Loucy (cell line): Measurements from ENCODE around the gene NPHP4.

Source experiments
- H2AFZ ChIP-seq: fragments of 200-600 bp; sonication (generic); 2 replicates; pipeline ENCODE4 v1.6.0; 2016; ENCODE audit warnings: antibody characterized with exemption, mild to moderate bottlenecking, low read length, moderate library complexity
- H3F3A ChIP-seq: fragments of 200-600 bp; 2 replicates; pipeline ENCODE4 v1.6.0; 2016; ENCODE audit warnings: antibody characterized with exemption, low read depth, mild to moderate bottlenecking
- H3K27me3 ChIP-seq: fragments of 200-600 bp; sonication (generic); 2 replicates; pipeline ENCODE4 v1.6.1; 2014; ENCODE audit warnings: low read length, mild to moderate bottlenecking; ENCODE audit not compliant: insufficient read depth, poor library complexity, severe bottlenecking
- H3K36me3 ChIP-seq: fragments of 200-600 bp; sonication (generic); 2 replicates; pipeline ENCODE4 v1.6.1; 2016; ENCODE audit warnings: low read length; ENCODE audit not compliant: insufficient read depth
- H3K4me1 ChIP-seq: fragments of 200-600 bp; sonication (generic); 2 replicates; pipeline ENCODE4 v1.5.1; 2014; ENCODE audit warnings: low read length, mild to moderate bottlenecking; ENCODE audit not compliant: insufficient read depth, poor library complexity, severe bottlenecking
- H3K4me2 ChIP-seq: fragments of 200-600 bp; sonication (generic); 2 replicates; pipeline ENCODE4 v1.6.0; 2014; ENCODE audit warnings: antibody characterized with exemption, low read length, low read depth, mild to moderate bottlenecking; ENCODE audit not compliant: poor library complexity, severe bottlenecking
- H3K4me3 ChIP-seq: fragments of 200-600 bp; sonication (generic); 2 replicates; pipeline ENCODE4 v1.5.1; 2014; ENCODE audit warnings: low read length, mild to moderate bottlenecking, mixed read lengths; ENCODE audit not compliant: poor library complexity, severe bottlenecking
- H3K79me2 ChIP-seq: fragments of 200-600 bp; sonication (generic); 2 replicates; pipeline ENCODE4 v1.6.1; 2014; ENCODE audit warnings: low read length; ENCODE audit not compliant: insufficient read depth
- H3K9ac ChIP-seq: fragments of 200-600 bp; sonication (generic); 2 replicates; pipeline ENCODE4 v1.6.0; 2014; ENCODE audit warnings: mild to moderate bottlenecking, low read depth, low read length, moderate library complexity; ENCODE audit not compliant: poor library complexity, severe bottlenecking
- H3K9me2 ChIP-seq: fragments of 200-600 bp; sonication (generic); replicated peaks from 2 replicates; pipeline ENCODE4 v1.6.1; 2016; ENCODE audit warnings: low read depth, low read length, mixed read lengths
- H3K9me3 ChIP-seq: fragments of 200-600 bp; sonication (generic); 2 replicates; pipeline ENCODE4 v1.6.1; 2014; ENCODE audit warnings: mild to moderate bottlenecking, antibody characterized with exemption, low read length, low read depth; ENCODE audit not compliant: insufficient read depth
- H4K20me1 ChIP-seq: fragments of 200-600 bp; sonication (generic); 2 replicates; pipeline ENCODE4 v1.6.0; 2014; ENCODE audit warnings: antibody characterized with exemption, low read length, mild to moderate bottlenecking; ENCODE audit not compliant: insufficient read depth, poor library complexity, severe bottlenecking
- EZH2phosphoT487 ChIP-seq: fragments of 200-600 bp; IDR thresholded peaks from 2 replicates; pipeline ENCODE4 v1.6.1; 2018; ENCODE audit warnings: antibody characterized with exemption, mild to moderate bottlenecking, moderate library complexity, borderline replicate concordance
- TF ChIP-seq, protein P1 (sequence below): fragments of 200-600 bp; sonication (generic); conservative IDR thresholded peaks from 2 replicates; pipeline ENCODE4 v1.5.1; 2014; ENCODE audit warnings: mild to moderate bottlenecking, antibody characterized with exemption, low read length

The NPHP4 gene

DNA sequence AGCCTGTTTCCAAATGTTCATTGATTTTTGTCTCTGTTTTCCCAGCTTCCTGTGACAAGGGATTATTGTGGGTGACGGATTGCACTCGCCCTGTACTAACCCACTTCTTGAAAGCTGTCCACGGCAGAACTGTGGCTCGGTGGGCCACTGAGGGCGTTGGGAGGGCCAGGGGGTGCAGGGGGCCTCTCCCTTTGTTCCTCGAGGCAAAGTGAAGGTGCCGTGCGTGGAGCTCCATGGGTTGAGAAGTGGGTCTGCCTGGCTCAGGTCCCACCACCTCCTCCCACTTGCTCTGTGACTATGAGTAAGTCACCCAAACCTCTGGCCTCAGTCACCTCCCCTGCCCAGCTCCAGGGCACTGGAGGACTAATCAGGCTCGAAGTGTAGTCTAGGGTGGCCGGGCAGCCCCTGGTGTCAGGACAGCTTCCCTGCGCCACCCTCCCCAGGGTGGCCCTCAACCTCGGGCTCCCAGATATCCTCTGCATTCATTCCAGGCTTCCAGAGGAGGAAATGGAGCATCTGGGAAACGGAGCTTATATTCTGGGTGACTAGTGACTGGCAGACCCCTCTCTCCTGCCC is 148.6 kb downstream of the NPHP4 start:
- no peaks in the 10 kb centered on the region for H3K27me3 ChIP-seq
- no peaks in the 10 kb centered on the region; the same call in 1 of the 2 replicates for H3K9me3 ChIP-seq

DNA sequence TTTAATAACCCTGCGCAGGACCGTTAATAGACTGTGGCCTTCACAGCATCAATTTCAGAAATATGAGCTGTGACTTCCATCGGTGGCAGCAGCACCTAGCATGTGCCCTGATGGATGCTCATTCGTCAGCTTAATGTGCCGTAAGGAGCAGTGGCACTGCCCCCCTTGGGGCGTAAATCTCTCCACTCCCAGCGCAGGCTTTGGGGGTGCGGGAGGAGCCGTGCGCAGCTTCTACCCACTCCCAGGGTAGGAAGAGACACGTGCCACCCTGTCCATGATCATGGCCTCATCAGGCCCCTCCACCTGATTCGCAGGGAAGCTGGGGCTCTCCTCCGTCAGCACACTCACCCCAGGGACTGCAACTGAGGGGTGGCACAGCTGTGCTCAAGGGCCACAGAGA is 149.5 kb downstream of the NPHP4 start:
- Histone ChIP-seq H3K79me2 (no peaks in the 10 kb centered on the region), H3K9ac (no peak overlapping the region), H4K20me1 (no peaks in the 10 kb centered on the region), H3K9me3 (no peaks in the 10 kb centered on the region; the same call in 1 of the 2 replicates), H3K9me2 (no peaks in the 10 kb centered on the region), H3K4me2 (no peak overlapping the region), H3K36me3 (no peaks in the 10 kb centered on the region), H2AFZ (no peak overlapping the region), H3K4me1 (no peaks in the 10 kb centered on the region), H3K27me3 (no peaks in the 10 kb centered on the region), H3K4me3 (no peak overlapping the region), H3F3A (no peaks in the 10 kb centered on the region)
- no peak for TF ChIP-seq EZH2phosphoT487
- TF ChIP-seq, protein P1, sequence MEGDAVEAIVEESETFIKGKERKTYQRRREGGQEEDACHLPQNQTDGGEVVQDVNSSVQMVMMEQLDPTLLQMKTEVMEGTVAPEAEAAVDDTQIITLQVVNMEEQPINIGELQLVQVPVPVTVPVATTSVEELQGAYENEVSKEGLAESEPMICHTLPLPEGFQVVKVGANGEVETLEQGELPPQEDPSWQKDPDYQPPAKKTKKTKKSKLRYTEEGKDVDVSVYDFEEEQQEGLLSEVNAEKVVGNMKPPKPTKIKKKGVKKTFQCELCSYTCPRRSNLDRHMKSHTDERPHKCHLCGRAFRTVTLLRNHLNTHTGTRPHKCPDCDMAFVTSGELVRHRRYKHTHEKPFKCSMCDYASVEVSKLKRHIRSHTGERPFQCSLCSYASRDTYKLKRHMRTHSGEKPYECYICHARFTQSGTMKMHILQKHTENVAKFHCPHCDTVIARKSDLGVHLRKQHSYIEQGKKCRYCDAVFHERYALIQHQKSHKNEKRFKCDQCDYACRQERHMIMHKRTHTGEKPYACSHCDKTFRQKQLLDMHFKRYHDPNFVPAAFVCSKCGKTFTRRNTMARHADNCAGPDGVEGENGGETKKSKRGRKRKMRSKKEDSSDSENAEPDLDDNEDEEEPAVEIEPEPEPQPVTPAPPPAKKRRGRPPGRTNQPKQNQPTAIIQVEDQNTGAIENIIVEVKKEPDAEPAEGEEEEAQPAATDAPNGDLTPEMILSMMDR, result no peak

More for the DNA sequence above, 148.6 kb downstream of the NPHP4 start:
- H4K20me1 ChIP-seq, result no peaks in the 10 kb centered on the region
- no peaks in the 10 kb centered on the region for H3K9me2 ChIP-seq
- H3K4me3 ChIP-seq, result no peak overlapping the region
- no peaks in the 10 kb centered on the region for H3K36me3 ChIP-seq
- TF ChIP-seq, protein P1, result no peak
- TF ChIP-seq EZH2phosphoT487, result no peak
- H3K4me1 ChIP-seq, result no peaks in the 10 kb centered on the region
- H2AFZ ChIP-seq, result no peak overlapping the region
- H3K79me2 ChIP-seq, result no peaks in the 10 kb centered on the region
- no peak overlapping the region for H3K9ac ChIP-seq
- H3K4me2 ChIP-seq, result no peak overlapping the region
- no peaks in the 10 kb centered on the region for H3F3A ChIP-seq

DNA sequence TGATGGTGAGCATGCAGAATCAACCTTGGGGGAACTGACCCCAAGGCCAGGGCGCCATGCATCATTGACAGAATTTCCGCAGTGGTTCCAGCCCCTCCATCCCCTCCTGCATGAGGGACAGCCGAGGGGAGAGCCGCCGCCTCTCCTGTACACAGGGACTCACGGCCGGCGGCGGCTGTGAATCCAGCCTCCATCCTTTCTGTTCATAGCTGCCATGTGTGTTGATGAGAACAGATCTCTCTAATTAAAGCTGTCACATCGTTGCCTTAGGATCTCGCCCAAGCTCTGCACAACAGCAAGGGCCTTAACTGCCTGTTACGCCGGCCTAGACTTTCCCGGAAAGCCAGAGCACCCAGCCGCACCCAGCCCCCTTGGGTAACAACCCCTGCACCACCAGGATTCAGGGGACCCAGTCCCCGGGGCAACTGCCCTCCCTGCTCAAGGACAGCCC is 151.6 kb downstream of the NPHP4 start:
- Histone ChIP-seq H3K4me1 (no peaks in the 10 kb centered on the region), H3K79me2 (no peaks in the 10 kb centered on the region), H3K9me2 (no peaks in the 10 kb centered on the region), H3K4me2 (no peak overlapping the region), H3K9me3 (no peaks in the 10 kb centered on the region; the same call in 1 of the 2 replicates), H3K27me3 (no peaks in the 10 kb centered on the region), H3K4me3 (no peak overlapping the region), H2AFZ (no peak overlapping the region), H4K20me1 (no peaks in the 10 kb centered on the region), H3K36me3 (no peaks in the 10 kb centered on the region), H3F3A (no peaks in the 10 kb centered on the region), H3K9ac (no peak overlapping the region)
- no peak for TF ChIP-seq EZH2phosphoT487
- TF ChIP-seq, protein P1, result no peak
